ENCODE data around the gene GMDS. TPM values are rescaled to one million over a fixed set of nuclear protein-coding genes. Genes with fewer than 3 reads are reported as not detected.

GMDS gene
- total and polyA plus RNA-seq, 2 donors (not counting 3 experiments of a cell fraction or from before 2014, with no cell fraction given): 9.8 to 23.5 TPM

DNA sequence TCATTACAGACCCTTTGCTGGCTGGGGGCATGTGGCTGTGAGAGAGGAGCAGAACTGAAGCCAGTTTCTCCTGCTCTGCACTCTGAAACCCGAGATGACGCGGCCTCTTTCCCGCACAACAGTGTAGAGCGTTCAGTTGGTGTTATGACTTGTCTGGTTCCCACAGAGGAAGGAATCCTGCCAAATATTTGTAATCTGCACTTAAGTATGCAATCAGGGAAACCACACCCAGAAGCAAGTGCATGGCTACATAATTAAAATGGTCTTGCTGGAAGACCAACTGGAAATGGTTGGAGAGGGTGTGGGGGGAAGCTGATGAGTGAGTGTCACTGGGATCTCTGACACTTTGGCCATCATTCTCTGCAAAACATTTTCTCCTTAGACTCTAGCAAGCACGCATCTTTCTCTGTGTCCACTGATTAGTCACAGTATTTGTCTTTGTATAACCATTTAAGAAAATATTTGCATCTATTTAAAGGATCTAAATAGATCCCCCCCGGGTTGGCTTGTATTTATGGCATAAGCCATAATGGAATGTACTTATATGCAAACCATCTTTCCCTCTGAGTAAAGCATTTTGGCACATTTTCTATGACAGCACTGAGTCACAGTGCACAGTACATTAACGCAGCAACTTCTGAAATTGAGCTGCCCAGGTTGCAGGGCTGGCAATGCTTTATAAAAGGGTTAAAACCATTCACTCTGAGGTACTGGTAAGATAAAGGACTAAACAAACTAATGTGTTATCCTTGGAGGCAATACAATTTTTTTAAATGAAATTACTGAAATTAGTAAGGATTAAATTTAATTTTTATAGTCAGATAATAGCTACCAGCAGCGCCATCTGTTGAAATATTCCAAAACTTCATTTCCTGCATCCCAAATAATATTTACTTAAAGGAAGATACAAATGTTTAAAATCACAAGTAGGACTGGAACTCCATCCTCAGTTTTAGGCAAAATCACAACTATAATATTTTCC is 559.0 kb downstream of the GMDS start:
- H3K4me2 ChIP-seq (ENCODE audit: insufficient read depth, low read length): peak overlapping the region; percentile 20
- POLR2A ChIA-PET: interaction anchor here (0.6 kb wide), 1 partner anchor 484 kb away, joined by 5 read pairs; no protein-coding TSS in a partner anchor
- no peak overlapping the region for H3K4me3 ChIP-seq (replicated peaks in 1 of 3; ENCODE audit: insufficient read depth in 1 of 3, low read depth in 1 of 3, low read length in 3 of 3)
- H3K27me3 ChIP-seq (ENCODE audit: control insufficient read depth in 2 of 2, insufficient read depth in 2 of 2, low read length in 2 of 2): no peaks in the 10 kb centered on the region
- H3K79me2 ChIP-seq (ENCODE audit: control insufficient read depth, insufficient read depth, low read length): no peaks in the 10 kb centered on the region
- BruUV-seq (replicated peaks): no TSS peak
- no peak overlapping the region for H3K27ac ChIP-seq (ENCODE audit: insufficient read depth, low read depth, low read length)
- intact Hi-C loops (cut with micrococcal nuclease) (loop anchor here (1.0 to 10.0 kb wide), 6 partner anchors 59 to 948 kb away; no protein-coding TSS in a partner anchor), dilution Hi-C loops (cut with MboI; ENCODE audit: extremely low pct_ligation_motif_present, low sequenced_read_pairs) (no loop called here)
- peak overlapping the region; percentile 64 for H2AFZ ChIP-seq (ENCODE audit: low read depth, low read length)
- DNase-seq (ENCODE audit: low read depth, low spot score): peak; percentile 71
- FAIRE-seq: peak; percentile 74
- no peak for TF ChIP-seq EZH2 (IDR thresholded peaks at IDR 0.05; ENCODE audit: borderline replicate concordance, low read depth, low read length, severe bottlenecking)
- peak; percentile 11 for TF ChIP-seq FOS (IDR thresholded peaks at IDR 0.05; ENCODE audit: borderline replicate concordance, insufficient read depth, low read length)
- TF ChIP-seq, protein P1, sequence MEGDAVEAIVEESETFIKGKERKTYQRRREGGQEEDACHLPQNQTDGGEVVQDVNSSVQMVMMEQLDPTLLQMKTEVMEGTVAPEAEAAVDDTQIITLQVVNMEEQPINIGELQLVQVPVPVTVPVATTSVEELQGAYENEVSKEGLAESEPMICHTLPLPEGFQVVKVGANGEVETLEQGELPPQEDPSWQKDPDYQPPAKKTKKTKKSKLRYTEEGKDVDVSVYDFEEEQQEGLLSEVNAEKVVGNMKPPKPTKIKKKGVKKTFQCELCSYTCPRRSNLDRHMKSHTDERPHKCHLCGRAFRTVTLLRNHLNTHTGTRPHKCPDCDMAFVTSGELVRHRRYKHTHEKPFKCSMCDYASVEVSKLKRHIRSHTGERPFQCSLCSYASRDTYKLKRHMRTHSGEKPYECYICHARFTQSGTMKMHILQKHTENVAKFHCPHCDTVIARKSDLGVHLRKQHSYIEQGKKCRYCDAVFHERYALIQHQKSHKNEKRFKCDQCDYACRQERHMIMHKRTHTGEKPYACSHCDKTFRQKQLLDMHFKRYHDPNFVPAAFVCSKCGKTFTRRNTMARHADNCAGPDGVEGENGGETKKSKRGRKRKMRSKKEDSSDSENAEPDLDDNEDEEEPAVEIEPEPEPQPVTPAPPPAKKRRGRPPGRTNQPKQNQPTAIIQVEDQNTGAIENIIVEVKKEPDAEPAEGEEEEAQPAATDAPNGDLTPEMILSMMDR (IDR thresholded peaks at IDR 0.05; ENCODE audit: extremely low read depth in 1 of 2, insufficient read depth in 1 of 2, low read depth in 1 of 2, low read length in 2 of 2): peak; percentile 12 to 26
- no peaks in the 10 kb centered on the region for H4K20me1 ChIP-seq (replicated peaks; ENCODE audit: control insufficient read depth, extremely low read depth, insufficient read depth, low read length)
- no peaks in the 10 kb centered on the region for H3K9me1 ChIP-seq (replicated peaks; ENCODE audit: control insufficient read depth, extremely low read depth, insufficient read depth, low read length)
- H3K9ac ChIP-seq (replicated peaks; ENCODE audit: extremely low read depth, insufficient read depth, low read length): no peak overlapping the region
- CTCF ChIA-PET: interaction anchor here (0.6 to 3.9 kb wide), 50 partner anchors 8 to 1065 kb away, joined by 3 to 54 read pairs (median 5); partner anchors contain the start of genes FOXC1 and MYLK4
- H3K9me3 ChIP-seq (replicated peaks; ENCODE audit: control insufficient read depth, insufficient read depth, low read length): no peaks in the 10 kb centered on the region
- peaks cover 13% of the 10 kb centered on the region for H3K4me1 ChIP-seq (ENCODE audit: control insufficient read depth, extremely low read depth, insufficient read depth, low read length)
- H3K36me3 ChIP-seq (ENCODE audit: control insufficient read depth in 2 of 2, extremely low read depth in 1 of 2, insufficient read depth in 2 of 2, low read length in 2 of 2): no peaks in the 10 kb centered on the region

All from endothelial cell of umbilical vein (primary cell).